Heart left ventricle (tissue), 16 donors: ENCODE data around the gene DNAJB4. TPM values are rescaled to one million over a fixed set of nuclear protein-coding genes. Genes with fewer than 3 reads are reported as not detected.

ENCODE experiments used
- ATAC-seq, 4 donors: fragments of 200-7000 bp; cut with Tn5 transposase; one replicate each; pipeline ENCODE4 v1.9.1; 2020 to 2022; ENCODE audit warnings: moderate library complexity in 4 of 4, mild to moderate bottlenecking in 3 of 4, moderate number of reproducible peaks in 1 of 4
- DNase-seq, 5 donors: peaks; one replicate each; pipeline ENCODE4 v3.0.0-alpha.2; 2020
- H3K27ac ChIP-seq, 12 donors: fragments of 200-600 bp; sonication (generic) in 4 of 12; one replicate each; pipeline versions ENCODE4 v1.5.0 to v1.8.0; 2016 to 2022; ENCODE audit warnings: mild to moderate bottlenecking in 2 of 12
- H3K27me3 ChIP-seq, 9 donors: fragments of 200-600 bp; sonication (generic) in 2 of 9; one replicate each; pipeline versions ENCODE4 v1.5.1 to v1.8.0; 2016 to 2022; ENCODE audit warnings: mild to moderate bottlenecking in 3 of 9
- H3K36me3 ChIP-seq, 9 donors: fragments of 200-600 bp; sonication (generic) in 2 of 9; one replicate each; pipeline versions ENCODE4 v1.5.0 to v1.8.0; 2018 to 2022; ENCODE audit warnings: mild to moderate bottlenecking in 2 of 9
- H3K4me1 ChIP-seq, 12 donors: fragments of 200-600 bp; sonication (generic) in 4 of 12; one replicate each; pipeline versions ENCODE4 v1.5.0 to v1.8.0; 2016 to 2022; ENCODE audit warnings: mild to moderate bottlenecking in 3 of 12
- H3K4me3 ChIP-seq, 12 donors: fragments of 200-600 bp; sonication (generic) in 4 of 12; one replicate each; pipeline versions ENCODE4 v1.5.0 to v1.8.0; 2017 to 2022; ENCODE audit warnings: mild to moderate bottlenecking in 9 of 12, moderate library complexity in 4 of 12
- H3K9me3 ChIP-seq, 12 donors: fragments of 200-600 bp; sonication (generic) in 4 of 12; one replicate each; pipeline versions ENCODE4 v1.5.0 to v1.8.0; 2016 to 2022; ENCODE audit warnings: mild to moderate bottlenecking in 1 of 12
- CTCF ChIP-seq, 12 donors: fragments of 200-600 bp; sonication (generic) in 4 of 12; IDR thresholded peaks; one replicate each; pipeline versions ENCODE4 v1.5.0 to v1.8.0; 2018 to 2022; ENCODE audit warnings: antibody characterized with exemption in 12 of 12, mild to moderate bottlenecking in 5 of 12
- POLR2A ChIP-seq, 2 donors: fragments of 450-650 bp; IDR thresholded peaks; one replicate each; pipeline ENCODE4 v1.6.1; 2017; ENCODE audit warnings: antibody characterized with exemption in 2 of 2, mild to moderate bottlenecking in 2 of 2, moderate library complexity in 2 of 2
- WGBS, 4 donors: extraction: QIAGEN DNeasy Blood & Tissue Kit in 2 of 4; methylation state at CpG; one replicate each; pipeline versions ENCODE4 v1.1.5 to v1.1.7; 2013 to 2018; 5-methylcytosine and 5-hydroxymethylcytosine counted together
- intact Hi-C, 10 donors: fragments of 100-400 bp; cut with DNase I; formaldehyde crosslinking; loops; one replicate each; pipeline versions ENCODE4 v1.11.1 to v1.14.2; 2022
- polyA plus RNA-seq, 2 donors: library from polyadenylated mRNA; stranded (reverse); fragments of 200-250 nt; gene quantifications; one replicate each; pipeline ENCODE4 v1.2.3, GENCODE V29; 2013
- total RNA-seq, 9 donors: library from RNA; depleted of rRNA in 2 of 9; stranded (reverse); fragments of >200 nt in 2 of 9; fragmentation: NEBNext Ultra II Directional in 3 of 9; extraction: Animal tissue kit (Norgen Biotek cat#: 25700) in 3 of 9; gene quantifications; one replicate each; pipeline versions ENCODE4 v1.1.0 to v1.2.4, GENCODE V29; 2016 to 2023
- donor health status: ischemic (EF 13 %, LVEDD 7.1; RV severe dilation, severe dysfunction).
- donor health status: healthy with polysubstance abuse.
- donor health status: DM: no; HTN: yes; CAD: no.
- donor health status: DM: no; HTN: no; CAD: no.
- donor health status: ischemic (EF 25% LVEDD 6.9; RV normal size, moderate dysfunction).
- donor health status: ischemic (EF 25% LVEDD 5.7; RV mildly dilated, moderate dysfunction).
- donor health status: healthy.
- donor health status: DM: yes; HTN: yes; CAD: no.
- donor health status: ischemic (EF 35%, LVEDD 5.7; RV mildly dilated, moderate dysfunction).
- donor health status: nonischemic (EF 11% LVEDD 7.7; RV severe dilation, severe dysfunction).
- donor health status: DM: yes; HTN: yes; CAD: no.
- donor health status: PGD.
- donor health status: ischemic (EF 29% LVEDD 5.4; RV normal size, mild dysfunction).
- donor health status: nonischemic (EF 23%, LVEDD 6.1; RV moderate dilation, normal function).

The DNAJB4 gene
- total and polyA plus RNA-seq, 11 donors: 35.2 to 190 (median 95.9) TPM

GRCh38 chr1:78035121-78035520, 30.4 kb downstream of the DNAJB4 start:
- H3K27me3 ChIP-seq: no peaks in the 10 kb centered on the region
- no peaks in the 10 kb centered on the region for H3K36me3 ChIP-seq
- no peaks in the 10 kb centered on the region for H3K9me3 ChIP-seq
- no peak for TF ChIP-seq POLR2A (IDR thresholded peaks at IDR 0.05)
- no peak for TF ChIP-seq CTCF (IDR thresholded peaks at IDR 0.05)
- peaks cover 0 to 25% (median 0%) of the 10 kb centered on the region in 12 donors for H3K4me1 ChIP-seq
- ATAC-seq (no peak), DNase-seq (no peak)
- WGBS, 4 donors: 91 to 96% (median 94%) methylated on average over 2 of the region's 2 CpGs
- intact Hi-C loops: loop anchor here in 1 of 10 donors (10.0 kb wide), 1 partner anchor 70 kb away; no protein-coding TSS in a partner anchor
- H3K27ac ChIP-seq: no peak overlapping the region
- no peak overlapping the region for H3K4me3 ChIP-seq

- Histone ChIP-seq H3K27ac (no peak overlapping the region), H3K27me3 (no peaks in the 10 kb centered on the region), H3K36me3 (no peaks in the 10 kb centered on the region), H3K9me3 (no peaks in the 10 kb centered on the region), H3K4me3 (no peak overlapping the region), H3K4me1 (peaks cover 0 to 25% (median 0%) of the 10 kb centered on the region in 12 donors)
- ATAC-seq (no peak), DNase-seq (no peak)
- TF ChIP-seq POLR2A (IDR thresholded peaks at IDR 0.05) (no peak), CTCF (IDR thresholded peaks at IDR 0.05) (no peak)
- WGBS, 4 donors: 73 to 97% (median 77%) methylated on average over 5 of the region's 5 CpGs
- intact Hi-C loops: loop anchor here in 1 of 10 donors (10.0 kb wide), 1 partner anchor 68 kb away; no protein-coding TSS in a partner anchor
These were observed 31.7 kb downstream of the DNAJB4 start for GRCh38 chr1:78036450-78036849.

- DNase-seq (no peak), ATAC-seq (no peak)
- intact Hi-C loops: loop anchor here in 1 of 10 donors (10.0 kb wide), 1 partner anchor 67 kb away; no protein-coding TSS in a partner anchor
- no peaks in the 10 kb centered on the region for H3K9me3 ChIP-seq
- no peaks in the 10 kb centered on the region for H3K27me3 ChIP-seq
- TF ChIP-seq CTCF (IDR thresholded peaks at IDR 0.05) (no peak), POLR2A (IDR thresholded peaks at IDR 0.05) (no peak)
- WGBS, 4 donors: 69 to 83% (median 80%) methylated on average over 2 of the region's 2 CpGs
- peaks cover 0 to 20% (median 0%) of the 10 kb centered on the region in 12 donors for H3K4me1 ChIP-seq
- no peak overlapping the region for H3K27ac ChIP-seq
- no peaks in the 10 kb centered on the region for H3K36me3 ChIP-seq
- H3K4me3 ChIP-seq: no peak overlapping the region
These were observed 33.3 kb downstream of the DNAJB4 start for GRCh38 chr1:78038071-78038470.

GRCh38 chr1:78038491-78038939, 33.8 kb downstream of the DNAJB4 start:
- Histone ChIP-seq H3K4me1 (peaks cover 0 to 16% (median 0%) of the 10 kb centered on the region in 12 donors), H3K27me3 (no peaks in the 10 kb centered on the region), H3K9me3 (no peaks in the 10 kb centered on the region), H3K36me3 (no peaks in the 10 kb centered on the region), H3K4me3 (no peak overlapping the region), H3K27ac (no peak overlapping the region)
- ATAC-seq: no peak
- TF ChIP-seq CTCF (IDR thresholded peaks at IDR 0.05) (no peak), POLR2A (IDR thresholded peaks at IDR 0.05) (no peak)
- intact Hi-C loops: loop anchor here in 1 of 10 donors (10.0 kb wide), 1 partner anchor 66 kb away; no protein-coding TSS in a partner anchor
- DNase-seq: no peak
